K562 (cell line): Measurements from ENCODE around the gene HCN3. TPM values are rescaled to one million over a fixed set of nuclear protein-coding genes. Genes with fewer than 3 reads are reported as not detected.
A peak's percentile ranks its signal among the peaks of the same experiment; 100 is the strongest.

Experiments used
- ARNT ChIP-seq, 2 experiments: fragments of 450-650 bp; IDR thresholded peaks; 2 replicates each; pipeline ENCODE4 v1.6.1; 2016; ENCODE audit warnings: mild to moderate bottlenecking in 1 of 2
- CBX5 ChIP-seq: IDR thresholded peaks from 2 replicates; pipeline ENCODE4 v1.6.1; 2014; ENCODE audit warnings: low read depth, borderline replicate concordance
- FOXJ3 ChIP-seq: sonication (generic); formaldehyde crosslinking; IDR thresholded peaks from 2 replicates; pipeline ENCODE4 v1.4.0; 2020; ENCODE audit warnings: mild to moderate bottlenecking, missing genetic modification reagents
- MEF2A ChIP-seq: IDR thresholded peaks from 2 replicates; pipeline ENCODE4 v1.6.1; 2011; ENCODE audit warnings: low read depth, mild to moderate bottlenecking, low read length, moderate library complexity; ENCODE audit not compliant: control insufficient read depth
- MXI1 ChIP-seq: IDR thresholded peaks from 2 replicates; pipeline ENCODE4 v1.6.1; 2011; ENCODE audit warnings: low read depth, mild to moderate bottlenecking, improper control_type of control experiment, low read length
- NCOA1 ChIP-seq: fragments of 450-650 bp; IDR thresholded peaks from 2 replicates; pipeline ENCODE4 v1.6.1; 2016; ENCODE audit warnings: low read depth
- NR2C2 ChIP-seq, 2 experiments: fragments of 200-800 bp in 1 of 2; sonication (Bioruptor generic) in 1 of 2; sonication (generic) in 1 of 2; formaldehyde crosslinking in 1 of 2; IDR thresholded peaks; 2 replicates each; pipeline versions ENCODE4 v1.6.1 to v1.8.0; 2016 to 2022; ENCODE audit warnings: mild to moderate bottlenecking in 1 of 2, missing compliant biosample characterization in 1 of 2, missing genetic modification characterization in 1 of 2, missing genetic modification reagents in 1 of 2
- RNF2 ChIP-seq: sonication (generic); IDR thresholded peaks from 2 replicates; pipeline ENCODE4 v1.6.1; 2016
- SP1 ChIP-seq: sonication (generic); formaldehyde crosslinking; IDR thresholded peaks from 2 replicates; pipeline ENCODE4 v1.8.1; 2022; ENCODE audit warnings: mild to moderate bottlenecking, missing genetic modification reagents
- STAG1 ChIP-seq: sonication (generic); formaldehyde crosslinking; IDR thresholded peaks from 2 replicates; pipeline ENCODE4 v1.5.0; 2020; ENCODE audit warnings: missing genetic modification reagents, borderline replicate concordance
- TFAM ChIP-seq: fragments of 250-450 bp; sonication (Bioruptor Pico); conservative IDR thresholded peaks from 2 replicates; pipeline ENCODE4 v1.5.0; 2021; ENCODE audit warnings: mild to moderate bottlenecking, moderate library complexity
- XRCC5 ChIP-seq: fragments of 200-400 bp; formaldehyde crosslinking; IDR thresholded peaks from 2 replicates; pipeline ENCODE4 v1.6.1; 2017; ENCODE audit warnings: low read depth, mild to moderate bottlenecking, low read length
- ZFP36 ChIP-seq: fragments of 150-350 bp; IDR thresholded peaks from 2 replicates; pipeline ENCODE4 v1.6.1; 2018; ENCODE audit warnings: low read length, low read depth; ENCODE audit not compliant: partially characterized antibody
- ZNF318 ChIP-seq, 2 experiments: fragments of 450-650 bp; IDR thresholded peaks; 2 replicates each; pipeline ENCODE4 v1.6.1; 2016; ENCODE audit warnings: mild to moderate bottlenecking in 2 of 2, borderline replicate concordance in 1 of 2, low read depth in 1 of 2, moderate library complexity in 1 of 2
- polyA plus RNA-seq, 8 experiments: library from polyadenylated mRNA; depleted of rRNA in 4 of 8; stranded (reverse) in 5 of 8; unstranded in 3 of 8; fragments of >200 nt; fragmentation: Nextera tagmentation in 2 of 8; fragmentation: Illumina TruSeq in 1 of 8; extraction: Ambion mirVana in 2 of 8; extraction: Trizol in 1 of 8; gene quantifications; 2 replicates each; pipeline versions ENCODE4 v1.2.1 to v1.2.3, GENCODE V29; 2011 to 2014; ENCODE audit warnings: inconsistent platforms in 1 of 8, missing spikeins in 1 of 8
- total RNA-seq, 7 experiments: library from RNA; depleted of rRNA in 6 of 7; stranded (reverse); fragments of >200 nt in 6 of 7; fragmentation: Illumina TruSeq in 2 of 7; extraction: Trizol in 2 of 7; gene quantifications; 2 replicates each; pipeline versions ENCODE4 v1.2.1 to v1.2.3, GENCODE V29; 2011 to 2021; ENCODE audit warnings: low replicate concordance in 1 of 7
- TF ChIP-seq, protein P1 (sequence below): sonication (generic); formaldehyde crosslinking; IDR thresholded peaks from 2 replicates; pipeline ENCODE4 v1.8.1; 2023; ENCODE audit warnings: mild to moderate bottlenecking, missing genetic modification reagents, moderate library complexity
- TF ChIP-seq, protein P2 (sequence below): sonication (generic); formaldehyde crosslinking; IDR thresholded peaks from 2 replicates; pipeline ENCODE4 v1.8.0; 2022; ENCODE audit warnings: mild to moderate bottlenecking, missing genetic modification reagents

Gene HCN3
- total and polyA plus RNA-seq, 9 of the 15 experiments (the other 6 are each of a cell fraction or from before 2014, with no cell fraction given), result 0.91 to 9.7 (median 3.9) TPM

DNA sequence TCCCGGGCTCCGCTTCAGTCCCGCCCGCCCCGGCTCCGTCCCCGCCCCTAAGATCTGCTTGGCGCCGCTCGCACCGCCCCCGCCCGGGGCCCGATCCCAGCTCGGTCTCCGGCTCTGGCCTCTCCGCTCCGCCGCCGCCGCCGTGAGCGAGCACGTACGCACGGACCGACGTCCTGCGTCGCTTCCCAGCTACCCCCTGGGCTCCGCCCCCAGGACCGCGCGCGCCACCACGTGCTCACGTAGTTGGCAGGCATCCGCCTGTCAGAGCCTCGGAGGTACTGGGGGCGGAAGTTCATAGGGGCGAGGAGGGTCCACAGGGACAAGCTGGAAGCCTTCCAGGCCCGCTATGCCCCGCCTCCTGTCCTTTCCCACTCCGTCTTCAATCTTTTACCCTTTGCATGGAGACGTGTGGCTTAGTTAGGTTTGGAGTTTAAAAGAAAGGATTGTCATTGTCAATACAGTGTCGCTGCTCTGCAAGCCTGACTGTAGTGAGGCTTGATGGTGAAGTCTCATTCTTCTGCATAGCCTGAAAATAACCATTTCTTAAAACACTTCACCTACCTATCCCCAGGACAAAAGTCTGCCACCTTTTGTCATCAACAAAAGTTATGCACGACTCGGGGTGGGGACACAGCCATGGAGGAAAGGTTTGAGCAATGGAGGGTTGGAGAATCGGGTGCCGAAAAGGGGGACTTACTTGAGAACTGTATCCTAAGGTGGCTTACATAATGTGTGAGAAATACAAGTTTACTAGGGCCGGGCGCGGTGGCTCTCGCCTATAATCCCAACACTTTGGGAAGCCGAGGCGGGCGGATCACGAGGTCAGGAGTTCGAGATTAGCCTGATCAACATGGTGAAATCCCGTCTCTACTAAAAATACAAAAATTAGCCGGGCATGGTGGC is 3.7 kb upstream of the HCN3 start, which contains the start of gene CLK2 (continued):
- TF ChIP-seq ZNF318 (IDR thresholded peaks at IDR 0.05; ENCODE audit: borderline replicate concordance in 1 of 2, low read depth in 1 of 2), result no peak
- TF ChIP-seq RNF2, result no peak
- peak; percentile 29; the same call in 1 of the 2 replicates for TF ChIP-seq NR2C2 (CRISPR knock-in tag; IDR thresholded peaks at IDR 0.05)
- TF ChIP-seq NR2C2 (tag; IDR thresholded peaks at IDR 0.05), result peak; percentile 76
- no peak for TF ChIP-seq TFAM (CRISPR knock-in tag)
- TF ChIP-seq, protein P1, sequence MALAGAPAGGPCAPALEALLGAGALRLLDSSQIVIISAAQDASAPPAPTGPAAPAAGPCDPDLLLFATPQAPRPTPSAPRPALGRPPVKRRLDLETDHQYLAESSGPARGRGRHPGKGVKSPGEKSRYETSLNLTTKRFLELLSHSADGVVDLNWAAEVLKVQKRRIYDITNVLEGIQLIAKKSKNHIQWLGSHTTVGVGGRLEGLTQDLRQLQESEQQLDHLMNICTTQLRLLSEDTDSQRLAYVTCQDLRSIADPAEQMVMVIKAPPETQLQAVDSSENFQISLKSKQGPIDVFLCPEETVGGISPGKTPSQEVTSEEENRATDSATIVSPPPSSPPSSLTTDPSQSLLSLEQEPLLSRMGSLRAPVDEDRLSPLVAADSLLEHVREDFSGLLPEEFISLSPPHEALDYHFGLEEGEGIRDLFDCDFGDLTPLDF, result 0 out of 2 replicates have a peak, but pooled peaks have one; percentile 28
- peak; percentile 77; the same call in 1 of the 2 replicates for TF ChIP-seq MXI1
- no peak for TF ChIP-seq ZFP36
- TF ChIP-seq CBX5, result no peak
- TF ChIP-seq FOXJ3 (CRISPR knock-in tag), result no peak
- peak; percentile 94 for TF ChIP-seq SP1
- no peak for TF ChIP-seq STAG1 (CRISPR knock-in tag)
- TF ChIP-seq, protein P2, sequence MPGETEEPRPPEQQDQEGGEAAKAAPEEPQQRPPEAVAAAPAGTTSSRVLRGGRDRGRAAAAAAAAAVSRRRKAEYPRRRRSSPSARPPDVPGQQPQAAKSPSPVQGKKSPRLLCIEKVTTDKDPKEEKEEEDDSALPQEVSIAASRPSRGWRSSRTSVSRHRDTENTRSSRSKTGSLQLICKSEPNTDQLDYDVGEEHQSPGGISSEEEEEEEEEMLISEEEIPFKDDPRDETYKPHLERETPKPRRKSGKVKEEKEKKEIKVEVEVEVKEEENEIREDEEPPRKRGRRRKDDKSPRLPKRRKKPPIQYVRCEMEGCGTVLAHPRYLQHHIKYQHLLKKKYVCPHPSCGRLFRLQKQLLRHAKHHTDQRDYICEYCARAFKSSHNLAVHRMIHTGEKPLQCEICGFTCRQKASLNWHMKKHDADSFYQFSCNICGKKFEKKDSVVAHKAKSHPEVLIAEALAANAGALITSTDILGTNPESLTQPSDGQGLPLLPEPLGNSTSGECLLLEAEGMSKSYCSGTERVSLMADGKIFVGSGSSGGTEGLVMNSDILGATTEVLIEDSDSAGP (CRISPR knock-in tag), result no peak; the same call in 1 of the 2 replicates
- TF ChIP-seq MEF2A, result no peak
- peak in 1 of 2 experiments; percentile 57; a peak in 1 of 4 replicates for TF ChIP-seq ARNT (IDR thresholded peaks at IDR 0.05)
- no peak for TF ChIP-seq NCOA1
- no peak for TF ChIP-seq XRCC5
